Gastroesophageal sphincter (tissue), 4 donors: Measurements from ENCODE around the gene ISG20L2. TPM values are rescaled to one million over a fixed set of nuclear protein-coding genes. Genes with fewer than 3 reads are reported as not detected.

ENCODE experiments used
- ATAC-seq: fragments of 150-250 bp; one replicate; pipeline ENCODE4 v1.9.1; 2016; ENCODE audit warnings: mild to moderate bottlenecking, moderate library complexity
- H3K27ac ChIP-seq, 4 donors: fragments of 200-600 bp; sonication (generic) in 3 of 4; 1 replicate in 3 of 4; 2 replicates in 1 of 4; pipeline ENCODE4 v1.5.1; 2016 to 2019
- H3K27me3 ChIP-seq: fragments of 200-600 bp; sonication (generic); one replicate; pipeline ENCODE4 v1.5.1; 2019
- H3K36me3 ChIP-seq, 2 donors: fragments of 200-600 bp; sonication (generic); one replicate each; pipeline ENCODE4 v1.5.1; 2019; ENCODE audit warnings: control low read depth in 1 of 2
- H3K4me1 ChIP-seq, 3 donors: fragments of 200-600 bp; sonication (generic); 1 replicate in 2 of 3; 2 replicates in 1 of 3; pipeline ENCODE4 v1.5.1; 2016 to 2019; ENCODE audit warnings: control low read depth in 2 of 3
- H3K4me3 ChIP-seq, 2 donors: fragments of 200-600 bp; sonication (generic); one replicate each; pipeline ENCODE4 v1.5.1; 2019; ENCODE audit warnings: mild to moderate bottlenecking in 1 of 2, moderate library complexity in 1 of 2
- H3K9me3 ChIP-seq, 3 donors: fragments of 200-600 bp; sonication (generic); one replicate each; pipeline ENCODE4 v1.5.1; 2017 to 2019; ENCODE audit warnings: control low read depth in 2 of 3
- EP300 ChIP-seq: sonication (generic); formaldehyde crosslinking; IDR thresholded peaks from one replicate; pipeline ENCODE4 v1.6.1; 2017; ENCODE audit warnings: antibody characterized with exemption, mild to moderate bottlenecking
- POLR2A ChIP-seq, 2 donors: fragments of 450-650 bp; IDR thresholded peaks; one replicate each; pipeline ENCODE4 v1.6.1; 2017; ENCODE audit warnings: antibody characterized with exemption in 2 of 2, mild to moderate bottlenecking in 2 of 2, moderate library complexity in 1 of 2
- POLR2AphosphoS5 ChIP-seq: sonication (generic); formaldehyde crosslinking; IDR thresholded peaks from one replicate; pipeline ENCODE4 v1.6.1; 2017; ENCODE audit warnings: antibody characterized with exemption
- WGBS, 2 donors: methylation state at CpG; one replicate each; pipeline ENCODE4 v1.1.5; 2018; ENCODE audit warnings: low coverage in 1 of 2; 5-methylcytosine and 5-hydroxymethylcytosine counted together
- total RNA-seq, 4 donors: library from RNA; depleted of rRNA; stranded (reverse); fragments of >200 nt; gene quantifications; one replicate each; pipeline ENCODE4 v1.1.0, GENCODE V29; 2016
- TF ChIP-seq, protein P1 (sequence below), 4 experiments: fragments of 200-600 bp in 2 of 4; fragments of 450-650 bp in 2 of 4; sonication (generic) in 1 of 4; IDR thresholded peaks; one replicate each; pipeline ENCODE4 v1.5.1; 2017 to 2019; ENCODE audit warnings: antibody characterized with exemption in 4 of 4, mild to moderate bottlenecking in 2 of 4, moderate library complexity in 2 of 4

ISG20L2 gene
- total RNA-seq, 4 donors from 2014 or later = 14.5 to 18.4 (median 17.0) TPM

- Histone ChIP-seq H3K4me1 (peaks cover 0 to 89% (median 36%) of the 10 kb centered on the region in 3 donors), H3K27me3 (no peaks in the 10 kb centered on the region), H3K4me3 (no peak overlapping the region), H3K27ac (no peak overlapping the region), H3K36me3 (peaks cover 0 to 20% of the 10 kb centered on the region in 2 donors), H3K9me3 (no peaks in the 10 kb centered on the region)
- WGBS, 2 donors = 21 to 40% methylated on average over 8 to 9 of the region's 9 CpGs
- TF ChIP-seq POLR2A (IDR thresholded peaks at IDR 0.05) (no peak), POLR2AphosphoS5 (no peak), EP300 (no peak)
- TF ChIP-seq, protein P1, sequence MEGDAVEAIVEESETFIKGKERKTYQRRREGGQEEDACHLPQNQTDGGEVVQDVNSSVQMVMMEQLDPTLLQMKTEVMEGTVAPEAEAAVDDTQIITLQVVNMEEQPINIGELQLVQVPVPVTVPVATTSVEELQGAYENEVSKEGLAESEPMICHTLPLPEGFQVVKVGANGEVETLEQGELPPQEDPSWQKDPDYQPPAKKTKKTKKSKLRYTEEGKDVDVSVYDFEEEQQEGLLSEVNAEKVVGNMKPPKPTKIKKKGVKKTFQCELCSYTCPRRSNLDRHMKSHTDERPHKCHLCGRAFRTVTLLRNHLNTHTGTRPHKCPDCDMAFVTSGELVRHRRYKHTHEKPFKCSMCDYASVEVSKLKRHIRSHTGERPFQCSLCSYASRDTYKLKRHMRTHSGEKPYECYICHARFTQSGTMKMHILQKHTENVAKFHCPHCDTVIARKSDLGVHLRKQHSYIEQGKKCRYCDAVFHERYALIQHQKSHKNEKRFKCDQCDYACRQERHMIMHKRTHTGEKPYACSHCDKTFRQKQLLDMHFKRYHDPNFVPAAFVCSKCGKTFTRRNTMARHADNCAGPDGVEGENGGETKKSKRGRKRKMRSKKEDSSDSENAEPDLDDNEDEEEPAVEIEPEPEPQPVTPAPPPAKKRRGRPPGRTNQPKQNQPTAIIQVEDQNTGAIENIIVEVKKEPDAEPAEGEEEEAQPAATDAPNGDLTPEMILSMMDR (IDR thresholded peaks at IDR 0.05) = no peak
- no peak for ATAC-seq
These were observed 44.3 kb upstream of the ISG20L2 start for GRCh38 chr1:156772728-156773497.

- H3K4me3 ChIP-seq = no peak overlapping the region
- peaks cover 0 to 83% (median 36%) of the 10 kb centered on the region in 3 donors for H3K4me1 ChIP-seq
- H3K36me3 ChIP-seq = peaks cover 0 to 20% of the 10 kb centered on the region in 2 donors
- H3K9me3 ChIP-seq = no peaks in the 10 kb centered on the region
- ATAC-seq = no peak
- no peak overlapping the region for H3K27ac ChIP-seq
- 23 to 33% methylated on average over 1 of the region's 3 CpGs for WGBS, 2 donors
- TF ChIP-seq, protein P1 (IDR thresholded peaks at IDR 0.05) = no peak
- TF ChIP-seq POLR2AphosphoS5 = no peak
- TF ChIP-seq EP300 = no peak
- TF ChIP-seq POLR2A (IDR thresholded peaks at IDR 0.05) = no peak
- H3K27me3 ChIP-seq = no peaks in the 10 kb centered on the region
These were observed 43.7 kb upstream of the ISG20L2 start for GRCh38 chr1:156772222-156772621.

GRCh38 chr1:156768610-156769295 lies 40.2 kb upstream of the ISG20L2 start:
- Histone ChIP-seq H3K4me3 (peak overlapping the region; percentile 71 to 84), H3K9me3 (no peaks in the 10 kb centered on the region), H3K36me3 (peaks cover 0 to 20% of the 10 kb centered on the region in 2 donors), H3K27me3 (no peaks in the 10 kb centered on the region), H3K27ac (peak overlapping the region in 3 of 4 donors; percentile 92 to 97 (median 94)), H3K4me1 (peaks cover 0 to 70% (median 40%) of the 10 kb centered on the region in 3 donors)
- TF ChIP-seq POLR2A (IDR thresholded peaks at IDR 0.05) (no peak), POLR2AphosphoS5 (no peak)
- WGBS, 2 donors = 26 to 55% methylated on average over 3 to 8 of the region's 8 CpGs
- ATAC-seq = no peak

- no peaks in the 10 kb centered on the region for H3K27me3 ChIP-seq
- peak overlapping the region; percentile 69 to 97 (median 93) for H3K27ac ChIP-seq
- H3K36me3 ChIP-seq = peaks cover 0 to 20% of the 10 kb centered on the region in 2 donors
- H3K4me1 ChIP-seq = peaks cover 0 to 63% (median 40%) of the 10 kb centered on the region in 3 donors
- TF ChIP-seq EP300 (no peak), POLR2A (IDR thresholded peaks at IDR 0.05) (no peak), POLR2AphosphoS5 (no peak)
- TF ChIP-seq, protein P1 (IDR thresholded peaks at IDR 0.05) = no peak
- H3K9me3 ChIP-seq = no peaks in the 10 kb centered on the region
- WGBS, 2 donors = 0% methylated on average over 5 of the region's 31 CpGs
- H3K4me3 ChIP-seq = peak overlapping the region; percentile 71 to 84
- no peak for ATAC-seq
These were observed 39.5 kb upstream of the ISG20L2 start for GRCh38 chr1:156767879-156768604.
